Activated CD4-positive, alpha-beta T cell treated with anti-CD3 and anti-CD28 coated beads, Interleukin-2, Interleukin-4, amounts not matched to agents 100 ng/mL and 50 ng/mL, durations not matched to agents 16 hours and 8 hours (primary cell): ENCODE data around the gene MAGEA2B.
"Not testable (repeated sequence)": the region's sequence is repeated elsewhere in the genome, so short reads cannot be mapped to it uniquely, and the experiment has no call there.

ENCODE experiments used
- DNase-seq: peaks from one replicate; pipeline ENCODE4 v3.0.0-alpha.2; 2020; ENCODE audit warnings: low spot score

Gene MAGEA2B

GRCh38 chrX:152758918-152759317 lies 44.5 kb downstream of the MAGEA2B start, which contains the start of gene CSAG3:
TSS of gene CSAG3 (plus strand) at chrX:152759218.
- not testable (repeated sequence) for DNase-seq

DNA sequence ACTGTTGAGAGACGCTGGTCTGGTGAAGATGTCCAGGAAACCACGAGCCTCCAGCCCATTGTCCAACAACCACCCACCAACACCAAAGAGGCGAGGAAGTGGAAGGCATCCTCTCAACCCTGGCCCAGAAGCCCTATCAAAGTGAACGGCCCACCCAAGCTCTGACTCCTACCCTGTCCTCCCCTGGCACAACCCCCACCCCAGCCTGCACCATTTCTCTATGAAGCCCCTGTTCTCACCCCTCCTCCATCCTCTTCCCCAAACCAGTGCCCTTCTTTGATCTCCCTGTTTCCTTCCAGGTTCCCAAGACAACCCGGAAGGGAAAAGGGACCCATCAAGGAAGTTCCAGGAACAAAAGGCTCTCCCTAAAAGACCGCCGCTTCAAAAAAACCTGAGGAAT lies 45.1 kb downstream of the MAGEA2B start:
- not testable (repeated sequence) for DNase-seq

GRCh38 chrX:152761582-152761981 lies 47.2 kb downstream of the MAGEA2B start:
- DNase-seq, result not testable (repeated sequence)

DNA sequence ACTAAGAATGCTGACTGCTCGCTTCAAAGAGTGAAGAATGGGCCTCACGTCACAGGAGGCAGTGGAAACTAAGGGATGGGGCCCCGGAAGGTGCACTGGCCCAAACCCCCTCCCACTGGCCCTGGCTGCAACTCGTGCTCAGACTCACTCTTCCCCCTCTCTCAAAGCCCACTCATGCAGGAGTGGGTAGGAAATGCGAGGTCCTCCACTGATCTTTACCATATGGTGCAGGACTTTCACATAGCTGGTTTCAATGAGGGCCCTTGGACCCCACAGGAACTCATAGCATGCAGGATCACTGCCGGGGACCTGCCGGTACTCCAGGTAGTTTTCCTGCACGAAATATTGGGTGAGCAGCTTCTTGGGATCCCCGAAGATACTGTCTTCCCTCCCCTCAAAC lies 52.1 kb downstream of the MAGEA2B start:
- DNase-seq, result not testable (repeated sequence)
